ENCODE results near the gene SLC4A3.
A peak's percentile ranks its signal among the peaks of the same experiment; 100 is the strongest.
"Not testable (repeated sequence)": the region's sequence is repeated elsewhere in the genome, so short reads cannot be mapped to it uniquely, and the experiment has no call there.

The SLC4A3 gene

GRCh38 chr2:219651656-219652055, 24.2 kb downstream of the SLC4A3 start:
- not testable (repeated sequence) for DNase-seq

GRCh38 chr2:219656526-219656925, 29.1 kb downstream of the SLC4A3 start:
- no peak for DNase-seq

GRCh38 chr2:219658196-219658846, 30.9 kb downstream of the SLC4A3 start:
- DNase-seq = no peak

- no peak for DNase-seq
These were observed 31.4 kb downstream of the SLC4A3 start for GRCh38 chr2:219658874-219659273.

GRCh38 chr2:219661197-219661954, 33.9 kb downstream of the SLC4A3 start:
- DNase-seq = peak; percentile 71

- DNase-seq = peak; percentile 82
These were observed 34.5 kb downstream of the SLC4A3 start for GRCh38 chr2:219661955-219662395.

- DNase-seq = peak; percentile 91
These were observed 35.1 kb downstream of the SLC4A3 start for GRCh38 chr2:219662566-219662965.

- DNase-seq = peak; percentile 43
These were observed 35.8 kb downstream of the SLC4A3 start for GRCh38 chr2:219663116-219663762.

GRCh38 chr2:219664041-219664440, 36.6 kb downstream of the SLC4A3 start:
- peak; percentile 22 for DNase-seq

- peak; percentile 40 for DNase-seq
These were observed 37.5 kb downstream of the SLC4A3 start for GRCh38 chr2:219664944-219665343.

GRCh38 chr2:219665926-219666325, 38.5 kb downstream of the SLC4A3 start:
- DNase-seq = no peak

GRCh38 chr2:219668316-219668715, 40.9 kb downstream of the SLC4A3 start:
- DNase-seq = peak; percentile 25

- no peak for DNase-seq
These were observed 43.0 kb downstream of the SLC4A3 start for GRCh38 chr2:219670386-219670785.

GRCh38 chr2:219671279-219671678, 43.8 kb downstream of the SLC4A3 start:
- peak; percentile 12 for DNase-seq

- peak; percentile 21 for DNase-seq
These were observed 45.0 kb downstream of the SLC4A3 start for GRCh38 chr2:219672406-219672805.

GRCh38 chr2:219675221-219675620, 47.8 kb downstream of the SLC4A3 start:
- DNase-seq = peak; percentile 42

GRCh38 chr2:219676586-219676985, 49.2 kb downstream of the SLC4A3 start:
- DNase-seq = no peak

- DNase-seq = no peak
These were observed 51.6 kb downstream of the SLC4A3 start for GRCh38 chr2:219679041-219679440.

GRCh38 chr2:219679571-219679970, 52.1 kb downstream of the SLC4A3 start:
- DNase-seq = no peak

- no peak for DNase-seq
These were observed 53.7 kb downstream of the SLC4A3 start for GRCh38 chr2:219680958-219681693.

- peak; percentile 68 for DNase-seq
These were observed 54.4 kb downstream of the SLC4A3 start for GRCh38 chr2:219681694-219682300.

GRCh38 chr2:219683474-219683873, 56.0 kb downstream of the SLC4A3 start:
- not testable (repeated sequence) for DNase-seq

Measured in islet precursor cell (in vitro differentiated cells).